H1 (cell line): ENCODE data around the gene HMCN1. TPM values are rescaled to one million over a fixed set of nuclear protein-coding genes. Genes with fewer than 3 reads are reported as not detected.

ENCODE experiments used
- CTCF ChIA-PET: fragments of 300-600 bp; sonication (Branson Sonifier 250); formaldehyde crosslinking; loops from one replicate; lab custom pipeline; 2021; ENCODE audit not compliant: partially characterized antibody; lab: Charles Lee
- POLR2A ChIA-PET: fragments of 300-600 bp; sonication (Branson Sonifier 250); formaldehyde crosslinking; loops from one replicate; lab custom pipeline; 2021; ENCODE audit warnings: inconsistent platforms; ENCODE audit not compliant: partially characterized antibody; lab: Charles Lee
- DNase-seq, 2 experiments: peaks; one replicate each; pipeline versions ENCODE4 v3.0.0 to v3.0.0-alpha.2; 2010 to 2022; ENCODE audit warnings: low spot score in 2 of 2, low read depth in 1 of 2, mixed read lengths in 1 of 2
- FAIRE-seq: peaks from 2 replicates; lab custom pipeline; 2011; peaks lifted over from hg19 to GRCh38; lab: Jason Lieb, UNC
- H2AFZ ChIP-seq: 2 replicates; pipeline ENCODE4 v1.8.1; 2012; ENCODE audit warnings: low read length, inconsistent platforms
- H2AK5ac ChIP-seq: 2 replicates; pipeline ENCODE4 v1.6.1; 2013; ENCODE audit warnings: low read depth, low read length
- H2BK120ac ChIP-seq: replicated peaks from 2 replicates; pipeline ENCODE3; 2013; ENCODE audit warnings: low read depth, low read length, inconsistent platforms
- H2BK12ac ChIP-seq: 2 replicates; pipeline ENCODE4 v1.6.1; 2013; ENCODE audit warnings: low read depth, low read length
- H2BK15ac ChIP-seq: 2 replicates; pipeline ENCODE4 v1.6.1; 2013; ENCODE audit warnings: low read length
- H2BK20ac ChIP-seq: 2 replicates; pipeline ENCODE4 v1.6.1; 2013; ENCODE audit warnings: low read length
- H2BK5ac ChIP-seq: 2 replicates; pipeline ENCODE4 v1.6.1; 2013; ENCODE audit warnings: low read depth, low read length
- H3K14ac ChIP-seq: 2 replicates; pipeline ENCODE4 v1.6.1; 2013; ENCODE audit warnings: inconsistent platforms; ENCODE audit not compliant: insufficient read length
- H3K18ac ChIP-seq: 2 replicates; pipeline ENCODE4 v1.6.1; 2013; ENCODE audit warnings: low read length; ENCODE audit errors: extremely low read depth
- H3K23ac ChIP-seq: 2 replicates; pipeline ENCODE4 v1.6.1; 2013; ENCODE audit warnings: inconsistent platforms; ENCODE audit not compliant: insufficient read length
- H3K23me2 ChIP-seq: 2 replicates; pipeline ENCODE4 v1.6.1; 2013; ENCODE audit warnings: low read depth, low read length
- H3K27ac ChIP-seq: 2 replicates; pipeline ENCODE4 v1.6.1; 2011; ENCODE audit warnings: low read depth, low read length, inconsistent platforms
- H3K27me3 ChIP-seq, 4 experiments: replicated peaks in 1 of 4; 1 replicate in 1 of 4; 2 replicates in 3 of 4; pipeline versions ENCODE4 v1.6.1 to v1.8.1; 2011 to 2013; ENCODE audit warnings: low read length in 3 of 4, mild to moderate bottlenecking in 3 of 4, inconsistent platforms in 2 of 4, mixed read lengths in 2 of 4, moderate library complexity in 1 of 4; ENCODE audit not compliant: control insufficient read depth in 3 of 4, insufficient read depth in 3 of 4; ENCODE audit errors: extremely low read depth in 1 of 4
- H3K36me3 ChIP-seq, 4 experiments: 2 replicates each; pipeline versions ENCODE4 v1.6.1 to v1.8.1; 2011 to 2013; ENCODE audit warnings: mild to moderate bottlenecking in 4 of 4, low read length in 3 of 4, moderate library complexity in 2 of 4, control low read depth in 1 of 4, inconsistent platforms in 1 of 4; ENCODE audit not compliant: insufficient read depth in 4 of 4, control insufficient read depth in 2 of 4
- H3K4ac ChIP-seq: replicated peaks from 2 replicates; pipeline ENCODE3; 2013; ENCODE audit warnings: low read length, low read depth, mixed read lengths, inconsistent platforms; ENCODE audit not compliant: insufficient read length
- H3K4me1 ChIP-seq, 4 experiments: replicated peaks in 1 of 4; 1 replicate in 1 of 4; 2 replicates in 3 of 4; pipeline versions ENCODE4 v1.6.1 to v1.8.1; 2011 to 2013; ENCODE audit warnings: low read length in 3 of 4, inconsistent platforms in 2 of 4, mixed read lengths in 1 of 4; ENCODE audit not compliant: insufficient read depth in 4 of 4, control insufficient read depth in 3 of 4
- H3K4me2 ChIP-seq, 2 experiments: 2 replicates each; pipeline versions ENCODE4 v1.6.1 to v1.8.1; 2011 to 2013; ENCODE audit warnings: low read depth in 2 of 2, low read length in 2 of 2, control low read depth in 1 of 2, inconsistent platforms in 1 of 2, mild to moderate bottlenecking in 1 of 2; ENCODE audit not compliant: insufficient read depth in 1 of 2
- H3K4me3 ChIP-seq, 4 experiments: fragments of 200-600, 300-600 bp in 1 of 4; sonication (generic), shearing (Covaris generic), sonication (Bioruptor Twin) in 1 of 4; 2 replicates each; pipeline versions ENCODE4 v1.5.1 to v1.8.1; 2011 to 2016; ENCODE audit warnings: low read length in 4 of 4, low read depth in 3 of 4, control low read depth in 2 of 4, inconsistent platforms in 2 of 4, mild to moderate bottlenecking in 2 of 4, mixed read lengths in 1 of 4, moderate library complexity in 1 of 4; ENCODE audit not compliant: insufficient read depth in 2 of 4; ENCODE audit errors: extremely low read depth in 1 of 4
- H3K56ac ChIP-seq: replicated peaks from 2 replicates; pipeline ENCODE3; 2013; ENCODE audit warnings: low read depth, mild to moderate bottlenecking, mixed read lengths, low read length, inconsistent platforms; ENCODE audit not compliant: insufficient read length
- H3K79me1 ChIP-seq: 2 replicates; pipeline ENCODE4 v1.6.1; 2013; ENCODE audit warnings: low read depth, low read length, control low read depth
- H3K79me2 ChIP-seq, 2 experiments: 2 replicates each; pipeline versions ENCODE4 v1.6.1 to v1.8.1; 2012 to 2013; ENCODE audit warnings: low read length in 2 of 2, mild to moderate bottlenecking in 2 of 2, inconsistent platforms in 1 of 2; ENCODE audit not compliant: insufficient read depth in 2 of 2, control insufficient read depth in 1 of 2
- H3K9ac ChIP-seq, 4 experiments: replicated peaks in 1 of 4; 1 replicate in 1 of 4; 2 replicates in 3 of 4; pipeline versions ENCODE4 v1.6.1 to v1.8.1; 2011 to 2013; ENCODE audit warnings: low read depth in 3 of 4, low read length in 3 of 4, control low read depth in 2 of 4, mild to moderate bottlenecking in 2 of 4, moderate library complexity in 2 of 4, inconsistent platforms in 1 of 4; ENCODE audit errors: extremely low read depth in 1 of 4
- H3K9me3 ChIP-seq, 2 experiments: 2 replicates each; pipeline versions ENCODE4 v1.6.1 to v1.8.1; 2012 to 2013; ENCODE audit warnings: mild to moderate bottlenecking in 2 of 2, moderate library complexity in 2 of 2, control low read depth in 1 of 2, inconsistent platforms in 1 of 2, low read depth in 1 of 2, low read length in 1 of 2, mixed read lengths in 1 of 2; ENCODE audit not compliant: insufficient read depth in 2 of 2
- H4K20me1 ChIP-seq, 2 experiments: replicated peaks in 1 of 2; 2 replicates each; pipeline versions ENCODE3 to v1.8.1; 2011 to 2013; ENCODE audit warnings: inconsistent platforms in 2 of 2, low read length in 2 of 2, mild to moderate bottlenecking in 1 of 2; ENCODE audit not compliant: insufficient read depth in 2 of 2, control insufficient read depth in 1 of 2
- H4K5ac ChIP-seq: 2 replicates; pipeline ENCODE4 v1.6.1; 2013; ENCODE audit warnings: low read length, low read depth, mixed read lengths, inconsistent platforms; ENCODE audit not compliant: insufficient read length
- H4K8ac ChIP-seq: 2 replicates; pipeline ENCODE4 v1.8.0; 2013; ENCODE audit warnings: mild to moderate bottlenecking, moderate library complexity, low read length, inconsistent platforms; ENCODE audit not compliant: insufficient read depth; ENCODE audit errors: extremely low read depth
- H4K91ac ChIP-seq: replicated peaks from 2 replicates; pipeline ENCODE3; 2013; ENCODE audit warnings: low read length, mixed read lengths, inconsistent platforms; ENCODE audit not compliant: insufficient read length
- JUND ChIP-seq: IDR thresholded peaks from 2 replicates; pipeline ENCODE4 v1.6.1; 2011; ENCODE audit warnings: mild to moderate bottlenecking, improper control_type of control experiment, low read length
- POLR2AphosphoS5 ChIP-seq: IDR thresholded peaks from 2 replicates; pipeline ENCODE4 v1.6.1; 2011; ENCODE audit warnings: low read depth, low read length
- SP4 ChIP-seq: IDR thresholded peaks from 2 replicates; pipeline ENCODE4 v1.6.1; 2012; ENCODE audit warnings: low read length, inconsistent platforms
- TCF12 ChIP-seq: IDR thresholded peaks from 2 replicates; pipeline ENCODE4 v1.6.1; 2011; ENCODE audit warnings: low read depth, mild to moderate bottlenecking, low read length
- WGBS, 2 experiments: shearing (Covaris generic) in 1 of 2; methylation state at CpG; one replicate each; pipeline versions ENCODE4 v1.1.6 to v1.1.7; 2013 to 2015; ENCODE audit warnings: low lambda C conversion rate in 2 of 2, mixed read lengths in 2 of 2, inconsistent platforms in 1 of 2, low coverage in 1 of 2, missing lambda C conversion rate in 1 of 2; ENCODE audit not compliant: insufficient replicate concordance in 2 of 2, insufficient coverage in 1 of 2, insufficient read length in 1 of 2; ENCODE audit errors: extremely low coverage in 1 of 2, missing lambda C conversion rate in 1 of 2; 5-methylcytosine and 5-hydroxymethylcytosine counted together
- polyA plus RNA-seq, 7 experiments: library from polyadenylated mRNA; depleted of rRNA in 3 of 7; stranded (reverse) in 5 of 7; unstranded in 2 of 7; fragments of >200 nt in 5 of 7; fragments of 200-250 nt in 2 of 7; gene quantifications; 1 replicate in 5 of 7; 2 replicates in 1 of 7; 4 replicates in 1 of 7; pipeline versions ENCODE4 v1.2.1 to v1.2.3, GENCODE V29; 2011 to 2013; ENCODE audit warnings: missing spikeins in 2 of 7, mixed read lengths in 2 of 7
- total RNA-seq: library from RNA; stranded (reverse); fragmentation: NEBNext Ultra II Directional; extraction: Animal tissue kit (Norgen Biotek cat#: 25700); gene quantifications from 2 replicates; pipeline ENCODE4 v1.2.1, GENCODE V29; 2021
- TF ChIP-seq, protein P1 (sequence below): IDR thresholded peaks from 2 replicates; pipeline ENCODE4 v1.6.1; 2012; ENCODE audit warnings: low read length, inconsistent platforms

HMCN1 gene
- total and polyA plus RNA-seq, 2 of the 8 experiments (the other 6 are each of a cell fraction or from before 2014, with no cell fraction given): 13.8 to 14.6 TPM

GRCh38 chr1:186046437-186047211, 312.4 kb downstream of the HMCN1 start:
- H2BK5ac ChIP-seq: no peak overlapping the region
- no peaks in the 10 kb centered on the region for H3K79me2 ChIP-seq
- H2AK5ac ChIP-seq: no peak overlapping the region
- H3K9me3 ChIP-seq: no peaks in the 10 kb centered on the region
- CTCF ChIA-PET: no interaction called here
- H3K14ac ChIP-seq: no peak overlapping the region
- DNase-seq: no peak
- H2AFZ ChIP-seq: no peak overlapping the region
- no peak overlapping the region for H2BK20ac ChIP-seq
- POLR2A ChIA-PET: no interaction called here
- no peak overlapping the region for H3K23ac ChIP-seq
- H3K4me3 ChIP-seq: no peak overlapping the region
- no peak overlapping the region for H3K9ac ChIP-seq
- 94% methylated on average over 4 of the region's 4 CpGs; no CpG with 5 or more reads in 1 of the 2 experiments for WGBS, 2 experiments
- TF ChIP-seq SP4 (no peak), POLR2AphosphoS5 (no peak), JUND (no peak), TCF12 (no peak)
- TF ChIP-seq, protein P1, sequence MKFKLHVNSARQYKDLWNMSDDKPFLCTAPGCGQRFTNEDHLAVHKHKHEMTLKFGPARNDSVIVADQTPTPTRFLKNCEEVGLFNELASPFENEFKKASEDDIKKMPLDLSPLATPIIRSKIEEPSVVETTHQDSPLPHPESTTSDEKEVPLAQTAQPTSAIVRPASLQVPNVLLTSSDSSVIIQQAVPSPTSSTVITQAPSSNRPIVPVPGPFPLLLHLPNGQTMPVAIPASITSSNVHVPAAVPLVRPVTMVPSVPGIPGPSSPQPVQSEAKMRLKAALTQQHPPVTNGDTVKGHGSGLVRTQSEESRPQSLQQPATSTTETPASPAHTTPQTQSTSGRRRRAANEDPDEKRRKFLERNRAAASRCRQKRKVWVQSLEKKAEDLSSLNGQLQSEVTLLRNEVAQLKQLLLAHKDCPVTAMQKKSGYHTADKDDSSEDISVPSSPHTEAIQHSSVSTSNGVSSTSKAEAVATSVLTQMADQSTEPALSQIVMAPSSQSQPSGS: no peak
- H3K23me2 ChIP-seq: no peaks in the 10 kb centered on the region
- no peaks in the 10 kb centered on the region for H3K79me1 ChIP-seq
- FAIRE-seq: no peak
- H2BK15ac ChIP-seq: no peak overlapping the region
- H2BK120ac ChIP-seq: no peak overlapping the region
- no peak overlapping the region for H4K8ac ChIP-seq
- H3K56ac ChIP-seq: no peak overlapping the region
- no peaks in the 10 kb centered on the region for H3K27me3 ChIP-seq
- H4K5ac ChIP-seq: no peak overlapping the region
- H4K20me1 ChIP-seq: no peaks in the 10 kb centered on the region
- no peak overlapping the region for H3K27ac ChIP-seq
- no peak overlapping the region for H3K4me2 ChIP-seq
- H2BK12ac ChIP-seq: no peak overlapping the region
- H3K4me1 ChIP-seq: no peaks in the 10 kb centered on the region
- no peak overlapping the region for H3K18ac ChIP-seq
- no peak overlapping the region for H4K91ac ChIP-seq
- no peaks in the 10 kb centered on the region for H3K36me3 ChIP-seq
- H3K4ac ChIP-seq: no peak overlapping the region
